Calu3 (cell line): ENCODE results near the gene PLEKHB2. TPM values are rescaled to one million over a fixed set of nuclear protein-coding genes. Genes with fewer than 3 reads are reported as not detected.
"Not testable (repeated sequence)": the region's sequence is repeated elsewhere in the genome, so short reads cannot be mapped to it uniquely, and the experiment has no call there.

Experiments used
- BruUV-seq: library from RNA; stranded (reverse); fragments of 400-500 nt; replicated peaks from 2 replicates; lab custom pipeline; 2021; lab: Mats Ljungman, UMichigan
- CTCF ChIA-PET: fragments of 300-600 bp; sonication (Branson Sonifier 250); formaldehyde crosslinking; loops from one replicate; lab custom pipeline; 2022; ENCODE audit warnings: antibody characterized with exemption; lab: Charles Lee
- DNase-seq: peaks from one replicate; pipeline ENCODE4 v3.0.0; 2022
- H3K27ac Mint-ChIP-seq: one replicate; pipeline ENCODE4 v1.8.0; 2022; ENCODE audit warnings: mixed read lengths; ENCODE audit not compliant: unreplicated experiment
- H3K27me3 Mint-ChIP-seq: one replicate; pipeline ENCODE4 v1.8.0; 2022; ENCODE audit warnings: mixed read lengths; ENCODE audit not compliant: unreplicated experiment
- H3K36me3 Mint-ChIP-seq: one replicate; pipeline ENCODE4 v1.8.0; 2022; ENCODE audit warnings: mild to moderate bottlenecking, moderate library complexity, mixed read lengths; ENCODE audit not compliant: insufficient read depth, unreplicated experiment
- H3K4me1 Mint-ChIP-seq: one replicate; pipeline ENCODE4 v1.8.0; 2022; ENCODE audit warnings: mild to moderate bottlenecking, low read depth, mixed read lengths; ENCODE audit not compliant: unreplicated experiment
- H3K4me3 Mint-ChIP-seq: one replicate; pipeline ENCODE4 v1.8.0; 2022; ENCODE audit warnings: mild to moderate bottlenecking, low read depth, moderate library complexity, mixed read lengths; ENCODE audit not compliant: unreplicated experiment
- H3K9me3 Mint-ChIP-seq: one replicate; pipeline ENCODE4 v1.8.0; 2022; ENCODE audit warnings: low read depth, mixed read lengths; ENCODE audit not compliant: unreplicated experiment
- CTCF ChIP-seq: fragments of 200-600 bp; IDR thresholded peaks from one replicate; pipeline ENCODE4 v1.8.0; 2022; ENCODE audit warnings: antibody characterized with exemption; ENCODE audit not compliant: unreplicated experiment
- intact Hi-C: fragments of 100-400 bp; cut with micrococcal nuclease; formaldehyde crosslinking; loops from one replicate; pipeline ENCODE4 v1.10.0; 2022; ENCODE audit not compliant: unreplicated experiment
- total RNA-seq: library from RNA; stranded (reverse); gene quantifications from 2 replicates; pipeline ENCODE4 v1.2.3, GENCODE V29; 2022

The PLEKHB2 gene
- total RNA-seq, 1 experiment from 2014 or later = 113 TPM

- DNase-seq = no peak
- Mint-ChIP-seq H3K36me3 (peaks cover 64% of the 10 kb centered on the region), H3K4me1 (peaks cover 23% of the 10 kb centered on the region), H3K9me3 (no peaks in the 10 kb centered on the region), H3K27ac (no peak overlapping the region), H3K4me3 (no peak overlapping the region), H3K27me3 (no peaks in the 10 kb centered on the region)
- BruUV-seq = no TSS peak
- CTCF ChIA-PET = no interaction called here
- no peak for TF ChIP-seq CTCF
- intact Hi-C loops = no loop called here
These were observed 37.5 kb upstream of the PLEKHB2 start for GRCh38 chr2:131067465-131068125.

- CTCF ChIA-PET, intact Hi-C loops, H3K4me3 Mint-ChIP-seq, H3K27ac Mint-ChIP-seq, H3K9me3 Mint-ChIP-seq, H3K27me3 Mint-ChIP-seq, BruUV-seq, DNase-seq: not testable (repeated sequence)
- peaks cover 23% of the 10 kb centered on the region for H3K4me1 Mint-ChIP-seq
- H3K36me3 Mint-ChIP-seq = peaks cover 61% of the 10 kb centered on the region
These were observed 37.0 kb upstream of the PLEKHB2 start for GRCh38 chr2:131068172-131068571.

GRCh38 chr2:131075578-131075977 lies 29.6 kb upstream of the PLEKHB2 start:
- Mint-ChIP-seq H3K36me3 (peaks cover 56% of the 10 kb centered on the region), H3K4me1 (peaks cover 42% of the 10 kb centered on the region), H3K27ac (peak overlapping the region; percentile 68)
- H3K27me3 Mint-ChIP-seq, H3K9me3 Mint-ChIP-seq, H3K4me3 Mint-ChIP-seq, DNase-seq, intact Hi-C loops, BruUV-seq, CTCF ChIA-PET: not testable (repeated sequence)

- Mint-ChIP-seq H3K27ac (no peak overlapping the region), H3K36me3 (peaks cover 65% of the 10 kb centered on the region), H3K4me1 (peaks cover 51% of the 10 kb centered on the region), H3K27me3 (no peaks in the 10 kb centered on the region), H3K9me3 (no peaks in the 10 kb centered on the region), H3K4me3 (no peak overlapping the region)
- DNase-seq = no peak
- intact Hi-C loops = no loop called here
- no TSS peak for BruUV-seq
- CTCF ChIA-PET = no interaction called here
- no peak for TF ChIP-seq CTCF
These were observed 28.4 kb upstream of the PLEKHB2 start for GRCh38 chr2:131076707-131077106.

- no peaks in the 10 kb centered on the region for H3K9me3 Mint-ChIP-seq
- intact Hi-C loops = no loop called here
- H3K27me3 Mint-ChIP-seq = no peaks in the 10 kb centered on the region
- BruUV-seq = no TSS peak
- peaks cover 66% of the 10 kb centered on the region for H3K36me3 Mint-ChIP-seq
- no peak for DNase-seq
- peaks cover 56% of the 10 kb centered on the region for H3K4me1 Mint-ChIP-seq
- no peak overlapping the region for H3K4me3 Mint-ChIP-seq
- H3K27ac Mint-ChIP-seq = peak overlapping the region; percentile 15
- TF ChIP-seq CTCF = no peak
- CTCF ChIA-PET = no interaction called here
These were observed 27.8 kb upstream of the PLEKHB2 start for GRCh38 chr2:131077182-131077846.
